T-helper 2 cell treated with Interferon-gamma antibody and Interleukin-4, amounts not matched to agents 100 ng/mL and 5 ng/mL, for 36 hours (primary cell): ENCODE results near the gene LRRC74B. TPM values are rescaled to one million over a fixed set of nuclear protein-coding genes. Genes with fewer than 3 reads are reported as not detected.
"Not testable (repeated sequence)": the region's sequence is repeated elsewhere in the genome, so short reads cannot be mapped to it uniquely, and the experiment has no call there.

Source experiments
- intact Hi-C: fragments of 100-400 bp; cut with micrococcal nuclease; formaldehyde crosslinking; loops from one replicate; pipeline ENCODE4 v1.15.1; 2023
- total RNA-seq: library from RNA; stranded (reverse); gene quantifications from 2 replicates; pipeline ENCODE4 v1.2.3, GENCODE V29; 2022

LRRC74B gene
- total RNA-seq, 1 donor from 2014 or later, result not detected

DNA sequence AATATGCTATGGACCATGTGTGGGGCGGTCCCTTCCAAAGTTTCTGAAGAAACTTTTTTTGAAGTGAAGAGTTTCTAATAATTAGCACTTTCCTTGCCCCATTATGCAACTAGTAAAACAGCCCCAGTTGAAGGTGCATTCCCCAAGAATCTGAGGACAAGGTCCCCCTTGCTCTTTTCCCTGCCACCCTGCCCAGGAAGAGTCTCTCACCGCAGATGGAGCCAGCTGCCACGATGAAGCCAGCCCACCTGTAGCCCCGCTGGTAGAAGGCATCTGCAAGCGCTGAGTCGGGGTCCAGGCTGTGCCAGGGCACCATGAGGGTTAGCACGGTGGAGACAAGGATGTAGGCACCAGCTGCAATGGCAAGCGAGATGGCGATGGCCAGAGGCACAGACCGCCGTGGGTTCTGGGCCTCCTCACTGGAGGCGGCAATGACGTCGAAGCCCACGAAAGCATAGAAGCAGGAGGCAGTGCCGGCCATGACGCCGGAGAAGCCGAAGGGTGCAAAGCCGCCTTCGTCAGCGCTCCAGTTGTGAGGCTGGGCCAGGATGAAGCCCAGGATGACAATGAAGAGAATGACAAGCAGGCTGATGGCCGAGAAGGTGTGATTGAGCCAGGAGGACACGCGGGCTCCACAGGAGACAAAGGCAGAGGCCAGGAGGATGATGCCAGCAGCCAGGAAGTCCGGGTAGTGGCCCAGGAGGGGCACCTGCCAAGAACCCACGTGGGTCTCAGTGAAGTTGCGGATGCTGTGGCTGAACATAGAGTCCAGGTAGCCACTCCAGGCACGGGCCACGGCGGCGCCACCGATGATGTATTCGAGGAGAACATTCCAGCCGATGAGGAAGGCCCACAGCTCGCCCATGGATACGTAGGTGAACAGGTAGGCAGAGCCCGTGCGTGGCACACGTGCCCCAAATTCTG is 14.9 kb upstream of the LRRC74B start:
- intact Hi-C loops, result no loop called here

DNA sequence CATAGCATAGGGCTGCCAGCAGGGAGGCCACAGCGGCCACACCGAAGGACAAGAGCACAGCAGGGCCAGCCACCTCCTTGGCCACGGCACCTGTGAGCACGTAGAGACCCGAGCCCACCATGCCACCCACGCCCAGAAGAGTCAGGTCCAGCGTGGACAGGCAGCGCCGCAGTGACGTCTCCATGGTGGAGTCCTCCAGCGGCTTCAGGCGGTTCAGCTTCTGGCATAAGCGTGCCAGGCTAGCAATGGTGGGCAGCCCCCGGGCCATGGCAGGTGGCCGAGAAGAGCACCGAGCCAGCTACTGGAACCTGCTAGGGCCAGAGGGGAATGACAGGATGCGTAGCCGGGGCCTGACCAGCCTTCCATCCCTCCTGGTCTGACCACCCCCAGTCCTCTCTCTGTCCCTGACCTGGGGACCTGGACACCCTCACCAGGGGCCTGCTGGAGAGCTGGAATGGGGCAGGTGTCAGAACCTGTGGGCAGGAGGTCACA is 14.2 kb upstream of the LRRC74B start:
- intact Hi-C loops, result no loop called here

DNA sequence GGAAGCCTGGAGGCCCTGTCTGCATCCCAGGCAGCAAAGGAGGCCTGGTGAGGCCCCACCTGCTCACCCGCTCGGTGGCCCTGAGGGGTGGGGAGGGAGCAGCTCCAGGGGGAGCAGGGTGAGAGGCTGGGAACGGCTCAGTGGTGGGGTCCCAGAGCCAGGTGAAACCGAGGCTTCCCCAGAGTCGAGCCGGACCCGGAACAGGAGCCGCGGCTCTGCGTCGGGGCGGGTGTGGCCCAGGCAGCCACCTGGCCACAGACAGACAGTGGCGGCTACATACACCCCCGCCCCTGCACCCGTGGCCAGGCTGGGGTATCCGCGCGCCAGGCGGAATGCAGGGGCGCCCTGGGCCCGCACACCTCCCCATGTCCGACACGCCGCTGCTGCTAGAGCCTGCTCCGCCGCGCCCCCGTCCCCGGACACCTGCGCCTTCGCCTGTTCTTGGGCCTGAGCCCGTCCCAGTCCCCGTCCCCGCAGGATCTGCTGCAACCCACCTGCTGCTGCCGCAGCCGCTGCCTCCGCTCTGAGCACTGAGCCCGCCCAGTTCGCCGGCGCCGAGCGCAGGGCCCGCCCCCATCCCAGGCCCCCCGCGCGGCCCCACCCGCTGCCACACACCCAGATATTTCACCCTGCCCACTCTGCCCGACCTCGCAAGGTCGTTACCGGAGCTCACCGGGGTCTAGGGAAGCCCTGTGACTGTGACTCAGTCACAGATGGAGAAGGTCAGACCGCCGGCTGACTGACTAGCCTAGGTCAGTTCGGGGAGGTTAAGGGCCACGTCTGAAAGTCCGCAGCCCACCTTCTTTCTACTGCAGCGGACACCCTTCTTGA is 13.5 kb upstream of the LRRC74B start, which contains the start of gene SLC7A4:
SLC7A4 (minus strand) TSS at position 525 of the 831 bp plus-strand sequence. CDS start 749 bp downstream, outside the sequence.
- intact Hi-C loops, result no loop called here

DNA sequence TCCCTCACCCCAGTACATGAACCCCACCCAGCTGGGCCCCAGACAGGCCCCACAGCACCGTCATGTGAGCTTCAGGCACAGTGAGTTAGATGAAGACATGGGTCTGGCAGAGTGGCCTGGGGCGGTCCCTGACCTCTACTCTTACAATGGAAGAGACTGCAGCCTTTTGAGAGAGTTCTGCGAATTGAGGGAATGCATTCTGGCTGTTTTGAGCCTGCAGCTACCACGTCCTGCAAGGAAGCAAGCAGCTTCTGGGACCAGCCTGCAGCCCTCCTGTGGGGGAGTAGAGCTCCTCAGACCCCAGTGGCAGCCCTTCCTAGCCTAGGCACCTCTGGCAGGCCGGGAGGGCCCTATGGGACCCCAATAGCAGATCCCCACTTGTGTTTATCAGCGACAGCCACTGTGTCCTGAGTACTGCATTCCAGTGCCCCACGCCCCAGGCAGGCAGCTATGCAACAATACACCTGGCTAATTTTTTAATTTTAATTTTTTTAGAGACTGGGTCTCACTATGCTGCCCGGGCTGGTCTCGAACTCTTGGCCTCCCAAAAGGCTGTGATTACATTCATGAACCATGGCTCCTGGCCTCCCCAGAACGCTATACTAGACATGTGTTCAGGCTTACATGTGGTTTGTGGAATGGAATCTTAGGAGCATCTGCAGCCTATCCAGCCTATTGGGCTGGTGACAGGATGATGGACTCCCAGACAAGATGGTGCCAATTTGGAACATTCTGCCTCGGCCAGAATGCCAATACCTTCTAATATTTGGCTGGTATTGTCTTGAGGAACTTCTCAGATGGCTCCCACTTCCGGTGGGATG is 12.7 kb upstream of the LRRC74B start:
- intact Hi-C loops, result no loop called here

DNA sequence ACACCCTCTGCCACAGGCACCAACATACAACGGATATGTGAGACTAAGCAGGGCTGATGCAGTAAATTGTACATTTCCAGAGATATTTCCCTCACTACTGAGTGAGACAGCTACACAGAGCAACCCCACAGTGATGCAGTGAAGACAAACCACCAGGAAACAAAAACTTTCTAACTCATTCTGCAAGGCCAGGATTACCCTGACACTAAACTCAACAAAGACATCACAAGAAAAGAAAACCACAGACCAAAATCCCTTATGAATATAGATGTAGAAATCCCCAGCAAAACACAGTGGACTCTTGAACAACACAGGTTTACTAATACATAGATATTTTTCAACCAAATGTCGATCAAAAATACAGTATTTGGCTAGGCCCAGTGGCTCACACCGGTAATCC is 11.9 kb upstream of the LRRC74B start:
- intact Hi-C loops, result no loop called here

DNA sequence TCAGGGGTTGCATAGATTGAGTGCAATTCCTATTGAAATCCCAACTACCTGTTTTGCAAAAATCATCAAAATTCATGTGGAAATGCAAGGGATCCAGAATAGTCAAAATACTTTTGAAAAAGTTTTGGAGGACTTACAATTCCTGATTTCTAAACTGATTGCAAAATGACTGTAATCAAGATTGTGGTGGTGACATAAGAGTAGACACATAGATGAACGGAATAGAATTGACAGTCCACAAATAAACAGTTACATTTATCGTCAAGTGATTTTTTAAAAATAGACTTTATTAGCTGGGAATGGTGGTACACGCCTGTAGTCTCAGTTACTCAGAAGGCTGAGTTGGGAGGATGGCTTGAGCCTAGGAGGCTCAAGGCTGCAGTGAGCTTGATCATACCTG is 10.8 kb upstream of the LRRC74B start:
- intact Hi-C loops, result no loop called here

DNA sequence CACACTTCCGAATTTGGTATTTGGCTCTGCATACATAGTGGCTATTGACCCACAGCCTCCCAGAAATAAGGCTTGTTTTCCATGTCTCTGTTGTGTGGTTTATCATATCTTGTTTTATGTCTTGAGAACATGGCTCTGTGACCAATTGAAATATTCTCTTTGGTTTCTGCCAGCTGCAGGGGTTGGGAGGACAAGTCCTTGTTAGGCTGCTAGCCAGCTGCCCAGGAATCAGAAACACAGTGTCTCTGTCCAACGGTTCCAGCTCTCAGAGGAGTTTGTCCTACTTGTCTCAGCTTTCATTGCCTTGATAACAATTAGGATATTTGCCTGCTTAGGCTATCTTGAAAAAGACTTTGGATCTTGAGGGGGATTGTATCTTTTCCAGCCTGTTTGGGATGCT is 7.3 kb upstream of the LRRC74B start:
- intact Hi-C loops, result no loop called here

DNA sequence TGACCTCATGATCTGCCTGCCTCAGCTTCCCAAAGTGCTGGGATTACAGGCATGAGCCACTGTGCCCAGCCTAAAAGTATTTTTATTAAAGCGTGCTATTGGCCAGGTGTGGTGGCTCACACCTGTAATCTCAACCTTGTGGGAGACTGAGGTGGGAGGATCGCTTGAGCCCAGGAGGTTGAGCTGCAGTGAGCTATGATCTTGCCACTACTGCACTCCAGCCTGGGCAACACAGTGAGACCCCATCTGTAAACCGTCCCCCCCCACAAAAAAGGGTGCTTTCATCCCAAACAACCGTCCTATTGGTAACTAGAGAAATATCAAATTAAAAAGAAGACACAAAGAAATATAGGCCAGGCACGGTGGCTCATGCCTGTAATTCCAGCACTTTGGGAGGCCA is 6.6 kb upstream of the LRRC74B start:
- intact Hi-C loops, result not testable (repeated sequence)

DNA sequence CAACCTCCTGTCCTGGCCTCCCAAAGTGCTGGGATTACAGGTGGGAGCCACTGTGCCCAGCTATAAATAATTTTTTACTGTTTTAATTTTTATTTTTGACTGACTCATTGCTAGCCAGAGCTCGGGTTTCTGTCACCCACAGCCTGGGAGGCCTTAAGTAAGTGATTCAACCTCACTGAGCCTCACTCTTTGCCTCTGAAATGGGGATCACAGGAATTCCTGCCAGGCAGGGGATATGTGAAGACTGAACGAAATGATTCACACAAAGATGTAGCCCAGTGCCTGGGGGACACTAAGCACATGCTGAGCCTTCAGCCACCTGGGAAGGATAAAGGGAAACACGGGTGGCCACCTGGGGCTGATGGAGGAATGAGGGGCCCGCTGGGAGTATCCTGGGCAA is 3.8 kb upstream of the LRRC74B start:
- intact Hi-C loops, result no loop called here

DNA sequence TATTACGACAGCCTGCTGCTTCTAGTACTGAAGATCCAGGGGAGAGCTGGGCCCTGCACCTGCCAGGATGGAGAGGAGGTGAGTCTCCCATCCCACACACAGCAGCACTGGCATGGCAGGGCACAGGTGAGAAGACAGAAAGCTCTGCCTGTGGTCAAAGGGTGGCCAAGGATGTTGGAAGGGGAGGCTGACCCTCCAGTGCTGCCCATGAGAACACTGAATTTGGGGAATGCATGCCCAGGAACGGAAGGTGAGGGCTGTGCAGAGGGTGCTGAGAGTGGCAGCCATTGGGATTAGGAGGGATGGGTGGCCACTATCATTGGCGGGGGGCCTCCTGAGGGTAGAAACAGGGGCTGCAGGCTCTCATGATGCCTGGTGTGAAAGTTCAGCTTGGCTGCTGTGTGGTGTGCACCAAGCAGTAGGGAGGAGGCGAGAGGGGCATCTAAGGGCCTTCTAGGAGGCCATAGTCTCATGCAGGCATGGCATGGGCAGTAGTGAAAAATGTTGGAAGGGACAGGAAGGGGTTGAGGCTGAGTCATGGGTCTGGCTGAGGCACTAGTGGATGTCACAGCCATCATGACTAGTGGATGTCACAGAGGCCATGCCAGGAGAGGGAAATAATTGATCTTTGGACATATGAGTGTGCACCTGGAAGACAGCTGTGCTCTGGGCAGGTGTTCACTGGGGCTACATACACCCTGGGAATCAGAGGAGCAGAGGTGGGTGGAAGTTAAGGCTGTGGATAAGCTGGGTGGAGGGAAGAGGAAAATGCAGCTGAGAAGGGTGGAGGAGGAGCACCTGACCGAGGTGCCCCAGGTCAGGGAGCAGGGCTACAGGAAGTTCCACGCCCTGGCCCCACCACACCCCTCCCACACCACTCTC is 2.5 kb upstream of the LRRC74B start:
- intact Hi-C loops, result no loop called here

DNA sequence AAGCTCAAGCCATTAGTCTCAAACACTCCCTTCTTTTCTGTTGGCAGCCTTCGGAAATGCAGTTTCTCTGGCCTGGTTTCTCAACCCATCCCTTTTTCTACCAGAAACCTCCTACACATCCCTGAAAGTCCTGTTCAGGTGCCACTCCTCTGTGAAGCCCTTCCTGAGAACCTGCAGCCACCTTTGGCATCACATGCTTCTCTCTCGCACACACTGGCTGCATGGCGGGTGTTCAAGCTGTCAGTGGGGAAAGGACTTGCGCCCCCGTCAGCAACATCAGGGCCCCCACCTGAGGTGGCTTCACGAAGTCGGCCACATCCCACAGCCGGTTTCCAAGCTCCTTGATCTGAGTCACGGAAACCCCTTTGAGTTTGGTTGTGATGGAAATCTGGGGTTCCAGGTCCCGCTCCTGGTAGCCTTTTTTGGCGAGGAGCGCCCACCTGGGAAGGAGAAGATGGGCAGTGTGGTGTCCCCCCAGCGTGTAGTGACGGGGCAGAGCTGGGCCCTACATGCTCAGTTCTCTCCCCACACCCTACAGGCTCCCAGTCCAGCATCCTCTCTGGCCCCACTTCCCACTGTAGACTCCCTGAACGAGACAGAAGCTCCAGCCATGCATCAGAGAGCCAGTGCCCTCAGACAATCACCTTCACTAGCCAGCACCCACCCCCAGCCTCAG is 1.7 kb upstream of the LRRC74B start:
- intact Hi-C loops, result no loop called here

DNA sequence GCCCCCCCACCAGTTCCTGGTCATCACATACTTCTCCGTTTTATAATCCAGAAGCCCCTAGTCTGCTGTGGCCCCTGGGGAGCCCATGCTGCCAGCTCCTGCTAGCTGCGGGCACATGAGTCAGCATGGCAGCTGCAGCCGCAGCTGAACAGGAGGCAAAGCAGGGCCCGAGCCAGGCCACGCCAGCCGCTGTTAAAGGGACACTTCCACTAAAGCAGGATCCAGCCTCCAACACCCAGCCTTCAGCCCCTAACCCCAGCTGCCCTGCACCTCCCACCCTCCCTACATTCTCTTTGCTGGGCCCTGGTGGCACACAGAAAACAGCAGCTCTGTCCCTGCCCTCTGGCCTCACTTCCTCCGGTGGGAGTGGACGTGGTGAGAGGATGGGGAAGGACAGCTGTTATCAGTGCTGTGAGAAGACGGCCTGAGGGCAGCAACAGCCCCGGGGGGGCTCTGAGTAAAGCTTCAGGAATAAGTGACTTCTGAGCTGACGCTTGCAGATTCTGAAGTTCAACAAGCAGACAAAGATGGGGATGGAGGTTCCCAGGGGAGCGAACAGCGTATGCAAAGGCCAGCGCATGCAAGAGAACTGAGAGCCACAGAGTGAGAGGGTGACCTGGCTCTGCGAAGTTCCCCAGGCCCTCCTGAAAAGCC is 688 bp upstream of the LRRC74B start:
- intact Hi-C loops, result no loop called here

DNA sequence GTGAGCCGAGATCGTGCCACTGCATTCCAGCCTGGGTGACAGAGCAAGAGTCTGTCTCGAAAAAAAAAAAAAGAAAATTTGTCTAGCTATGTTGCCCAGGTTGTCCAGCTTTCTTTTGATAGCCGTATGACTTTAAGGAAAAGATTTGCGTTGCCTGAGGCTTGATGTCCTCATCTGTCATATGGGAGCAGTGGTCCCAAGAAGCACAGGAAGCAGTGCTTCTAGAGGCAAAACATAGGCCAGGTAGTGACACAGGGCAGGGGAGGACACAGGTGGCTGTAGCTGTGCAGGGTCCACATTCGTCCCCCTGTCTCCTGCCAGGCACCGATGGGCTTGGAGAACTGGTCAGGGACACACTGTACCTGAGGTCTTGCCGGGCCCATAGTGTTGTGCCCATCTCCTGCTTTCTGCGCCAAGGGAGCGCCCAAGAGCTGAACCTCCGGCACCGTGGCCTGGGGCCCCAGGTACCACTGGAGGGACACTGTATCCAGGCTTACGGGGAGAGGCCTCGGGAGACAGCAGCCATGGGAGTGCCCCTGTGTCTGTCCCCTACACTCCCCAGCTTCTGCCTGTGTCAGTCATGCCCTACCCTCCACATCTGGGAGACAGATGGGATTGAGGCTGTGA is 1.4 kb downstream of the LRRC74B start:
- intact Hi-C loops, result no loop called here

DNA sequence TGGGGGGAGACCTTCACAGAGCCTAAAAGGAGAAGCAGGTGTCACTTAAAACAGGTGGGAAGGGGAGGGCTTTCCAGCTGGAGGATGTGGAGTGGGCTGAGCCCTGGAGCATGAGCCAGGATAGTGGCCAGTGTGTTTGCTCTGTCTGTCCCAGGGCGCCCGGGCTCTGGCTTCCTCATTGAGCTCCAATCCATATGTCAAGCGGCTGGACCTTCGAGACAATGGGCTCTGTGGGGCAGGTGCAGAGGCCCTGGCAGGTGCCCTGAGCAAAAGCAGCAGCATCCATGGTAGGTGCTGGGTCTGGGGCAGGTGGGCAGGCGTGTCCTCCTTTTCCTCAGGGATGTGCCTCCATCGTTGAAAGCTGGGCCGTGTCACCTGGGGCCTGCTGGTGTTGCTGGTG is 2.0 kb downstream of the LRRC74B start:
- intact Hi-C loops, result no loop called here

DNA sequence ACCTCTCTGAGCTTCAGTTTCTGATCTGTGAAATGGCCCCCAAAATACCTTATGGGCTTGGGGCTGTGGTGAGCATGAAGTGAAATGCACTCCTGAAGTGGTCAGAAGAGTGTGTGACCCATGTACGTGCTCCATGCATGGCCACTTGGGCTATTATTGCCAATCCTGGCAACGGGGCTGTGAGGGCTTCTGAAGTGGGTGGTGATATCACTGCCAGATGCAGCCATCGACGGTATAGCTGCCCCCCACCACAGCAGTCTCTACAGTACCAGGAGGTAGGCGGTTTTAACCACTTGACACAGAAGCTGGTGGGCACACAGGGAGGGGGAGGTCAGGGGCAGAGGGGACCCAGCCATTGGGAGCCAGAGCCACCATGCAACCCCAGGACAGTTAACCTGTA is 2.7 kb downstream of the LRRC74B start:
- intact Hi-C loops, result not testable (repeated sequence)

DNA sequence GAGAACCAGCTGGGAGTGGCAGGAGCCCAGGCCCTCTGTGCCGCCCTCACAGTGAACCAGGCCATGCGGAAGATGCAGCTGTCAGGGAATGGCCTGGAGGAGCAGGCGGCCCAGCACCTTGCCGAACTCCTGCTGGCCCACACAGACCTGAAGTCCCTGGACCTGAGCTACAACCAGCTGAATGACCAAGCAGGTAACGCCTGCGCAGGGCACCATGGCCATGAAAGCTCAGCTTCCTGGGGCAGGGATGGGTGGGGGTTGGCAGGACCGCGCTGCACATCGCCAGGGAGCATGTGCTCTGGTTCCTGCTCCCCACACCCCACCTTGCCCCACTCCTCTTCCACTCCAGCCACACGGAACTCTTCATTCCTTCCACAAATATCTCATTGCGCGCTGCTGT is 3.2 kb downstream of the LRRC74B start:
- intact Hi-C loops, result not testable (repeated sequence)

DNA sequence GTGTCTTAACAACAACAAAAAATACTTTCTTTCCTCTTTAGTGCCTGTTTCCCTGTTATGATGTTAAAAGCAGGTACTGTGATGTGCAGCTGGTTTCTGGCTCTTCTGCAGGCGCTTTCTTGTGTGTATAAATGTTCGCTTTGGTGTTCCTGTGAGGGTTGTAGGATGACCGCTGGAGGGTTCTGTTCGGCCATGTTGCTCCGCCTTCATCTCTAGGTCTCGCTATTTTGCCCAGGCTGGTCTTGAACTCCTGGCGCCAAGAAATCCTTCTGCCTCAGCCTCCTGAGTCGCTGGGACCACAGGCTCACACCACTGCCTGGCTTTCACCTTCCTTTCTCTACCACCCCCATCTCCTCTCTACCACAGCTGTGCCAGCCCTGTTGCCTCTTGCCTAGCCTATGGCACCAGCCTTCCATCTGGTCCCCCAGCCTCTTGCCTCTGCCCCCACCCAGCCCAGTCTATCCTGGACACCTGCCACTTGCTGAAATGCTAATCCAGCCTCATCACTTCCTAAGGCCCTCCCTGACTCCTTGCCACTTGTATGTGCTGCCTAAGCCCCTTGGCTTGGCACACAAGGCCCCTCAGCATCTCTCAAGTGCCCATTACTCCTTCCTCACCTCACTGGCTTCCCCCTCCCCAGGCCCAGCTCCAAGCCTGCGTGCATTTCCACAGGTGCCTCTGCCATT is 5.5 kb downstream of the LRRC74B start:
- intact Hi-C loops, result no loop called here

DNA sequence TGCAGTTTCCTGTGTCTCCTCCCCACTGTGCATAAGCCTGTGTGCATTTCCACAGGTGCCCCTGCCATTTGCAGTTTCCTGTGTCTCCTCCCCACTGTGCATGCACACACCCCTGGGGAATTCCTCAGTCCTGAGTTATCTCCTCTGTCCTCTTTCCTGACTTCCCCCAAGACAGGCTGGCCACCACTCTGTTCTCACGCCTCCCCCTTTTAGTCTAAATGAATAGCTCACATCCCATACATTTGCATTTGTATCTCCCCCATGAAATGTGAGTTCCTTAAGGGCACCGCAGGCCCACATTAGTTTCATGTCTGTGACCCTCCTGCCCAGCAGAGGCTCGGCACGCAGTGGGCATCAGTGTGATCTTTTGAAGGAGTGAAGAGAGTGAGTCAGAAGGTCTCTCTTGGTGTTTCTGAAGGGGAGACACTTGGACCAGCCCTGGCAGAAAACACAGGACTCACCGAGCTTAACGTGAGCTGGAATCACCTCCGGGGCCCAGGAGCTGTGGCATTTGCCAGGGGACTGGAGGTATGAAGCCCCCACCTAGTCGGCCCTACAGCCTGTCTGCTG is 6.2 kb downstream of the LRRC74B start:
- intact Hi-C loops, result no loop called here
